GM12892 (cell line): ENCODE results near the gene LDB3.

ENCODE experiments used
- POLR2A ChIP-seq: IDR thresholded peaks from 2 replicates; pipeline ENCODE4 v1.6.1; 2011; ENCODE audit warnings: low read depth, low read length, control low read depth
- TAF1 ChIP-seq: IDR thresholded peaks from 2 replicates; pipeline ENCODE4 v1.6.1; 2011; ENCODE audit warnings: low read depth, mild to moderate bottlenecking, control low read depth, low read length, borderline replicate concordance

GRCh38 chr10:86785037-86785436 lies 116.7 kb downstream of the LDB3 start:
- TF ChIP-seq POLR2A (no peak), TAF1 (no peak)
